Esophagus (tissue), 2 donors: ENCODE measurements around the gene FOXD1. TPM values are rescaled to one million over a fixed set of nuclear protein-coding genes. Genes with fewer than 3 reads are reported as not detected.
"Not testable (repeated sequence)": the region's sequence is repeated elsewhere in the genome, so short reads cannot be mapped to it uniquely, and the experiment has no call there.

Source experiments
- H3K27ac ChIP-seq, 2 donors: one replicate each; pipeline ENCODE4 v1.5.1; 2013; ENCODE audit warnings: low read depth in 2 of 2, mild to moderate bottlenecking in 2 of 2, inconsistent platforms in 1 of 2, low read length in 1 of 2, moderate library complexity in 1 of 2
- H3K27me3 ChIP-seq, 2 donors: one replicate each; pipeline ENCODE4 v1.6.1; 2013; ENCODE audit warnings: low read length in 2 of 2, control low read depth in 1 of 2, mild to moderate bottlenecking in 1 of 2; ENCODE audit not compliant: insufficient read depth in 2 of 2, control insufficient read depth in 1 of 2
- H3K36me3 ChIP-seq, 2 donors: one replicate each; pipeline ENCODE4 v1.6.1; 2013; ENCODE audit warnings: low read length in 1 of 2; ENCODE audit not compliant: control insufficient read depth in 2 of 2, insufficient read depth in 2 of 2
- H3K4me1 ChIP-seq, 2 donors: one replicate each; pipeline ENCODE4 v1.6.1; 2013; ENCODE audit warnings: low read length in 1 of 2; ENCODE audit not compliant: control insufficient read depth in 2 of 2, insufficient read depth in 2 of 2
- H3K4me3 ChIP-seq, 2 donors: one replicate each; pipeline ENCODE4 v1.5.1; 2013; ENCODE audit warnings: low read length in 2 of 2, mild to moderate bottlenecking in 2 of 2, low read depth in 1 of 2, moderate library complexity in 1 of 2
- H3K9me3 ChIP-seq, 2 donors: one replicate each; pipeline ENCODE4 v1.6.1; 2013; ENCODE audit warnings: mild to moderate bottlenecking in 2 of 2, low read depth in 1 of 2, low read length in 1 of 2, moderate library complexity in 1 of 2; ENCODE audit not compliant: control insufficient read depth in 2 of 2, insufficient read depth in 1 of 2
- WGBS, 2 donors: extraction: QIAGEN DNeasy Blood & Tissue Kit; methylation state at CpG; one replicate each; pipeline ENCODE4 v1.1.7; 2013; 5-methylcytosine and 5-hydroxymethylcytosine counted together
- polyA plus RNA-seq, 2 donors: library from polyadenylated mRNA; stranded (reverse); fragments of 200-250 nt; gene quantifications; one replicate each; pipeline ENCODE4 v1.2.3, GENCODE V29; 2013
- donor health status: healthy with polysubstance abuse.
- donor health status: Bipolar disorder and iron deficiency.

Gene FOXD1
- polyA plus RNA-seq, 2 donors: 0.31 to 1.3 TPM

GRCh38 chr5:73409927-73410326 lies 38.6 kb downstream of the FOXD1 start:
- not testable (repeated sequence) for H3K9me3 ChIP-seq, H3K4me1 ChIP-seq, H3K27ac ChIP-seq, H3K27me3 ChIP-seq, H3K36me3 ChIP-seq, H3K4me3 ChIP-seq
- 90 to 96% methylated on average over 17 to 18 of the region's 18 CpGs for WGBS, 2 donors

- Histone ChIP-seq H3K4me3 (no peak overlapping the region), H3K36me3 (no peaks in the 10 kb centered on the region), H3K27me3 (peaks cover 0 to 3% of the 10 kb centered on the region in 2 donors), H3K27ac (no peak overlapping the region), H3K4me1 (no peaks in the 10 kb centered on the region), H3K9me3 (no peaks in the 10 kb centered on the region)
- 27 to 40% methylated on average over 1 of the region's 1 CpG for WGBS, 2 donors
Observed at GRCh38 chr5:73405691-73406090, 42.9 kb downstream of the FOXD1 start.

- no peak overlapping the region for H3K27ac ChIP-seq
- no peaks in the 10 kb centered on the region for H3K36me3 ChIP-seq
- peaks cover 0 to 2% of the 10 kb centered on the region in 2 donors for H3K9me3 ChIP-seq
- no peaks in the 10 kb centered on the region for H3K27me3 ChIP-seq
- H3K4me3 ChIP-seq: no peak overlapping the region
- H3K4me1 ChIP-seq: no peaks in the 10 kb centered on the region
Observed at GRCh38 chr5:73399775-73400174, 48.8 kb downstream of the FOXD1 start.

Other genes with a start within 250 kb of the FOXD1 start
- gene BTF3, start 49.7 kb upstream of the FOXD1 start, polyA plus RNA-seq: 100 to 1,000 TPM; 542 to 770 TPM
- 10 to 100 TPM in 1 of 2 donors, 1 to 10 TPM in 1; 9.8 to 13.9 TPM for gene ANKRA2, start 116.9 kb upstream of the FOXD1 start, polyA plus RNA-seq
- gene UTP15, start 117.0 kb upstream of the FOXD1 start, polyA plus RNA-seq: 1 to 10 TPM; 3.4 to 5.9 TPM
- 1 to 10 TPM; 5.9 to 6.5 TPM for gene ARHGEF28, start 177.4 kb upstream of the FOXD1 start, polyA plus RNA-seq